GM12878 (cell line): ENCODE measurements around the gene FKBP15. TPM values are rescaled to one million over a fixed set of nuclear protein-coding genes. Genes with fewer than 3 reads are reported as not detected.

Source experiments
- ATAC-seq: fragments of 200-7000 bp; cut with Tn5 transposase; 3 replicates; pipeline ENCODE4 v1.9.1; 2020; ENCODE audit warnings: mild to moderate bottlenecking, moderate library complexity
- BruUV-seq: library from RNA; stranded (reverse); fragments of 400-500 nt; replicated peaks from 2 replicates; lab custom pipeline; 2021; lab: Mats Ljungman, UMichigan
- CTCF ChIA-PET: fragments of 300-600 bp; sonication (Branson Sonifier 250); formaldehyde crosslinking; extraction: SDS; loops from one replicate; lab custom pipeline; 2021; ENCODE audit warnings: inconsistent platforms; lab: Yijun Ruan, JAX
- POLR2A ChIA-PET: fragments of 350-600 bp; formaldehyde crosslinking; extraction: SDS; loops from one replicate; lab custom pipeline; 2021; ENCODE audit warnings: inconsistent platforms; lab: Charles Lee
- RAD21 ChIA-PET: fragments of 300-600 bp; sonication (Branson Sonifier 250); formaldehyde crosslinking; loops from one replicate; lab custom pipeline; 2023; ENCODE audit warnings: antibody characterized with exemption; ENCODE audit not compliant: unreplicated experiment; lab: Charles Lee
- SMC1A ChIA-PET: fragments of 300-600 bp; sonication (Branson Sonifier 250); formaldehyde crosslinking; loops from one replicate; lab custom pipeline; 2023; ENCODE audit not compliant: unreplicated experiment, uncharacterized antibody; lab: Charles Lee
- DNase-seq: peaks from one replicate; pipeline ENCODE4 v3.0.0-alpha.2; 2011; ENCODE audit warnings: low read depth, low spot score
- FAIRE-seq: peaks from 3 replicates; lab custom pipeline; 2011; peaks lifted over from hg19 to GRCh38; lab: Jason Lieb, UNC
- H2AFZ ChIP-seq: 2 replicates; pipeline ENCODE4 v1.6.0; 2011; ENCODE audit warnings: low read depth, low read length, control low read depth; ENCODE audit not compliant: control insufficient read depth
- H3K27ac ChIP-seq: 2 replicates; pipeline ENCODE4 v1.5.1; 2011; ENCODE audit warnings: control low read depth; ENCODE audit not compliant: control insufficient read depth, insufficient read depth
- H3K27me3 ChIP-seq, 2 experiments: replicated peaks in 1 of 2; 2 replicates each; pipeline versions ENCODE4 v1.6.0 to v1.6.1; 2011; ENCODE audit warnings: low read length in 1 of 2; ENCODE audit not compliant: control insufficient read depth in 2 of 2, insufficient read depth in 2 of 2
- H3K36me3 ChIP-seq, 2 experiments: 2 replicates each; pipeline ENCODE4 v1.5.1; 2011; ENCODE audit warnings: low read length in 1 of 2; ENCODE audit not compliant: control insufficient read depth in 2 of 2, insufficient read depth in 2 of 2
- H3K4me1 ChIP-seq: 2 replicates; pipeline ENCODE4 v1.6.1; 2011; ENCODE audit warnings: mild to moderate bottlenecking, low read length, moderate library complexity, mixed read lengths; ENCODE audit not compliant: control insufficient read depth, insufficient read depth
- H3K4me2 ChIP-seq: 2 replicates; pipeline ENCODE4 v1.6.0; 2011; ENCODE audit warnings: control low read depth; ENCODE audit not compliant: control insufficient read depth, insufficient read depth
- H3K4me3 ChIP-seq: fragments of 200-600 bp; sonication (generic); 2 replicates; pipeline ENCODE4 v1.5.1; 2016
- H3K79me2 ChIP-seq: 2 replicates; pipeline ENCODE4 v1.6.0; 2011; ENCODE audit warnings: low read length; ENCODE audit not compliant: control insufficient read depth, insufficient read depth
- H3K9ac ChIP-seq: 2 replicates; pipeline ENCODE4 v1.8.0; 2011; ENCODE audit warnings: low read length, control low read depth, mixed read lengths; ENCODE audit not compliant: control insufficient read depth, insufficient read depth
- H3K9me3 ChIP-seq: replicated peaks from 3 replicates; pipeline ENCODE4 v1.5.1; 2011; ENCODE audit warnings: mild to moderate bottlenecking, low read length; ENCODE audit not compliant: control insufficient read depth, insufficient read depth
- H4K20me1 ChIP-seq: 2 replicates; pipeline ENCODE4 v1.6.0; 2011; ENCODE audit not compliant: control insufficient read depth, insufficient read depth
- BACH1 ChIP-seq: fragments of 450-650 bp; IDR thresholded peaks from 2 replicates; pipeline ENCODE4 v1.6.1; 2017; ENCODE audit warnings: mild to moderate bottlenecking, borderline replicate concordance
- CHD4 ChIP-seq: fragments of 200-600 bp; sonication (generic); IDR thresholded peaks from 2 replicates; pipeline ENCODE4 v1.6.1; 2016; ENCODE audit warnings: mild to moderate bottlenecking
- EED ChIP-seq: sonication (generic); IDR thresholded peaks from 2 replicates; pipeline ENCODE4 v1.6.1; 2016; ENCODE audit warnings: antibody characterized with exemption, low read depth
- KDM1A ChIP-seq: fragments of 200-600 bp; sonication (generic); IDR thresholded peaks from 2 replicates; pipeline ENCODE4 v1.6.1; 2016; ENCODE audit warnings: borderline replicate concordance
- LARP7 ChIP-seq: fragments of 450-650 bp; IDR thresholded peaks from 2 replicates; pipeline ENCODE4 v1.6.1; 2017; ENCODE audit warnings: mild to moderate bottlenecking
- NFIC ChIP-seq: IDR thresholded peaks from 2 replicates; pipeline ENCODE4 v1.6.1; 2012; ENCODE audit warnings: low read depth, mild to moderate bottlenecking, inconsistent platforms, low read length, moderate library complexity
- PAX8 ChIP-seq: fragments of 450-650 bp; IDR thresholded peaks from 2 replicates; pipeline ENCODE4 v1.6.1; 2017; ENCODE audit warnings: mild to moderate bottlenecking, moderate library complexity
- POU2F2 ChIP-seq: IDR thresholded peaks from 3 replicates; pipeline ENCODE4 v1.6.1; 2011; ENCODE audit warnings: low read depth, mild to moderate bottlenecking, low read length, borderline replicate concordance
- RCOR1 ChIP-seq: conservative IDR thresholded peaks from 2 replicates; pipeline ENCODE4 v1.6.1; 2012; ENCODE audit warnings: low read depth, low read length, improper control_type of control experiment
- SMAD5 ChIP-seq: IDR thresholded peaks from 2 replicates; pipeline ENCODE4 v1.6.1; 2016; ENCODE audit warnings: antibody characterized with exemption, low read depth
- TCF12 ChIP-seq: IDR thresholded peaks from 2 replicates; pipeline ENCODE4 v1.6.1; 2011; ENCODE audit warnings: low read depth, mild to moderate bottlenecking, low read length
- ZZZ3 ChIP-seq: IDR thresholded peaks from 2 replicates; pipeline ENCODE4 v1.6.1; 2011; ENCODE audit warnings: low read depth; ENCODE audit not compliant: control insufficient read depth, insufficient read length
- whole genome bisulfite sequencing: methylation state at CpG from one replicate; pipeline ENCODE4 v1.1.6; 2016; ENCODE audit warnings: low lambda C conversion rate; ENCODE audit not compliant: insufficient replicate concordance, insufficient coverage; ENCODE audit errors: missing lambda C conversion rate; 5-methylcytosine and 5-hydroxymethylcytosine counted together
- in situ Hi-C: fragments of 300-500 bp; cut with MboI; formaldehyde crosslinking; loops from 9 replicates; pipeline ENCODE4 v1.14.3; 2018; ENCODE audit warnings: mixed read lengths
- intact Hi-C: fragments of 100-400 bp; cut with micrococcal nuclease; formaldehyde crosslinking; loops from one replicate; pipeline ENCODE4 v1.14.2; 2022; ENCODE audit not compliant: unreplicated experiment
- polyA plus RNA-seq, 11 experiments: library from polyadenylated mRNA; depleted of rRNA in 4 of 11; unstranded in 6 of 11; stranded (reverse) in 5 of 11; fragments of >200 nt; fragmentation: Nextera tagmentation in 4 of 11; fragmentation: Illumina TruSeq in 1 of 11; extraction: Ambion mirVana in 4 of 11; extraction: Trizol in 1 of 11; gene quantifications; 1 replicate in 1 of 11; 2 replicates in 10 of 11; pipeline versions ENCODE4 v1.2.1 to v1.2.3, GENCODE V29; 2011 to 2016; ENCODE audit warnings: inconsistent platforms in 2 of 11, missing spikeins in 2 of 11, low read depth in 1 of 11
- total RNA-seq, 4 experiments: library from RNA; depleted of rRNA in 3 of 4; stranded (reverse); fragments of >200 nt in 3 of 4; fragmentation: Illumina TruSeq in 1 of 4; extraction: Trizol in 1 of 4; gene quantifications; 2 replicates each; pipeline versions ENCODE4 v1.2.1 to v1.2.3, GENCODE V29; 2013 to 2021

Gene FKBP15
- total and polyA plus RNA-seq, 10 of the 15 experiments (the other 5 are each of a cell fraction or from before 2014, with no cell fraction given), result 5.0 to 53.4 (median 21.2) TPM

GRCh38 chr9:113176803-113177202 is 44.3 kb downstream of the FKBP15 start:
- Histone ChIP-seq H3K36me3 (peaks cover 13 to 60% of the 10 kb centered on the region in 2 experiments), H2AFZ (no peak overlapping the region), H3K4me3 (no peak overlapping the region), H3K4me1 (no peaks in the 10 kb centered on the region), H3K79me2 (no peaks in the 10 kb centered on the region), H3K27ac (no peak overlapping the region), H3K27me3 (no peaks in the 10 kb centered on the region), H3K9ac (no peak overlapping the region), H3K9me3 (no peaks in the 10 kb centered on the region), H4K20me1 (no peaks in the 10 kb centered on the region), H3K4me2 (no peak overlapping the region)
- BruUV-seq, result no TSS peak
- no peak for ATAC-seq
- CTCF ChIA-PET, result no interaction called here
- DNase-seq, result no peak
- TF ChIP-seq POU2F2 (no peak), SMAD5 (no peak), NFIC (no peak), RCOR1 (no peak), BACH1 (no peak), KDM1A (no peak), ZZZ3 (no peak), CHD4 (no peak), TCF12 (no peak), PAX8 (no peak), LARP7 (no peak), EED (no peak)
- in situ Hi-C loops (no loop called here), intact Hi-C loops (no loop called here)
- 97% methylated on average over 6 of the region's 6 CpGs for WGBS
- POLR2A ChIA-PET, result no interaction called here
- SMC1A ChIA-PET, result interaction anchor here (2.0 kb wide), 1 partner anchor 43 kb away, joined by 6 read pairs; no protein-coding TSS in a partner anchor
- RAD21 ChIA-PET, result no interaction called here
- no peak for FAIRE-seq
